Measurements from ENCODE around the gene MLLT10. TPM values are rescaled to one million over a fixed set of nuclear protein-coding genes. Genes with fewer than 3 reads are reported as not detected.

The MLLT10 gene
- total RNA-seq, result 35.4 to 39.0 TPM (median 37.5 TPM) in 3 replicates
- long read RNA-seq, full-length matches to known transcripts, result 1 of 7 reads
- long read RNA-seq, partial matches to known transcripts, result 2 of 7 reads
- long read RNA-seq, other reads (novel, unspliced or antisense), result 4 of 7 reads

- H3K27me3 Mint-ChIP-seq (ENCODE audit: low read depth), result no peaks in the 10 kb centered on the region
- no peaks in the 10 kb centered on the region for H3K9me3 Mint-ChIP-seq (ENCODE audit: low read depth)
- DNase-seq (ENCODE audit: low spot score), result peak; percentile 99
- H3K36me3 Mint-ChIP-seq (ENCODE audit: low read depth), result peaks cover 2% of the 10 kb centered on the region
- TF ChIP-seq CTCF (IDR thresholded peaks at IDR 0.05), result peak; percentile 69
- peak within 1 kb of the TSS; percentile 98 for H3K27ac Mint-ChIP-seq (ENCODE audit: unreplicated experiment)
- H3K4me1 Mint-ChIP-seq (ENCODE audit: low read depth), result peaks cover 47% of the 10 kb centered on the region
- H3K4me3 Mint-ChIP-seq (ENCODE audit: unreplicated experiment), result peak within 1 kb of the TSS; percentile 82
These were observed at the start of gene MLLT10 for GRCh38 chr10:21533467-21534279. TSS of gene MLLT10 (plus strand) at chr10:21534232. CDS start at chr10:21534645, 413 bp downstream.

- Mint-ChIP-seq H3K4me3 (ENCODE audit: unreplicated experiment) (no peak overlapping the region), H3K9me3 (ENCODE audit: low read depth) (no peaks in the 10 kb centered on the region), H3K36me3 (ENCODE audit: low read depth) (no peaks in the 10 kb centered on the region), H3K27ac (ENCODE audit: unreplicated experiment) (no peak overlapping the region), H3K27me3 (ENCODE audit: low read depth) (no peaks in the 10 kb centered on the region), H3K4me1 (ENCODE audit: low read depth) (peaks cover 13% of the 10 kb centered on the region)
- TF ChIP-seq CTCF (IDR thresholded peaks at IDR 0.05), result no peak
- DNase-seq (ENCODE audit: low spot score), result no peak
These were observed 46.4 kb upstream of the MLLT10 start for GRCh38 chr10:21487416-21488180.

DNA sequence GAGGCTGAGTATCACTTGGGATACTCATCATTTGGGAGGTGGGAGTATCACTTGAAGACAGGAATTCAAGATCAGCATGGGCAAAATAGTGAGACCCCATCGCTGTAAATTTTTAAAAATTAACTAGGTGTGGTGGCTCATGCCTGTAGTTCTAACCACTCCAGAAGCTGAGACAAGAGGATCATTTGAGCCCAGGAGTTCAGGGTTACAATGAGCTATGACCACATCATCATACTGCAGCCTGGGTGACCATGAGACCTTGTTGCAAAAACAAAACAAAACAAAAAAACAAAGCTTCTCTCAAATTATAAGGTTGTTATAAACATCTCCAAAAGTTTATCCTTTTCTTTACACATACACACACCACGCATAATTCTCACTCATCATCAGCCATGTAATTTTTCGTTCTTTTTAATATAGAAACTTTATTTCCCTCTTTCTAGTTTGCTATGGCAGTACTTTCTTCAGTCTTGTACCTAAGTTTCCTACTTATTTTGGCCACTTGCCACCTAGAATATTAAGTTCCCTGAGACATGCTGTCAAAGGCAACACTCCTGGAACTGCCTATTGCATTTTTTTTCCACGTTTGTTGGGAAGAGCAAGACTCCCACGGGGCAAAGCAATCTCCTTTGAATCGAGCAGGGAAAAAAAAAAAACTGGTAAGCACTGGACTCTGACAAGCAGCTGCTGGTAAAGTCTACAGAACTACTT lies 45.6 kb upstream of the MLLT10 start:
- H3K9me3 Mint-ChIP-seq (ENCODE audit: low read depth), result no peaks in the 10 kb centered on the region
- H3K36me3 Mint-ChIP-seq (ENCODE audit: low read depth), result no peaks in the 10 kb centered on the region
- H3K4me3 Mint-ChIP-seq (ENCODE audit: unreplicated experiment), result no peak overlapping the region
- peaks cover 13% of the 10 kb centered on the region for H3K4me1 Mint-ChIP-seq (ENCODE audit: low read depth)
- TF ChIP-seq CTCF (IDR thresholded peaks at IDR 0.05), result no peak
- no peaks in the 10 kb centered on the region for H3K27me3 Mint-ChIP-seq (ENCODE audit: low read depth)
- DNase-seq (ENCODE audit: low spot score), result no peak
- H3K27ac Mint-ChIP-seq (ENCODE audit: unreplicated experiment), result peak overlapping the region; percentile 53

GRCh38 chr10:21488957-21489446 lies 45.0 kb upstream of the MLLT10 start:
- Mint-ChIP-seq H3K9me3 (ENCODE audit: low read depth) (no peaks in the 10 kb centered on the region), H3K27me3 (ENCODE audit: low read depth) (no peaks in the 10 kb centered on the region), H3K4me1 (ENCODE audit: low read depth) (peaks cover 14% of the 10 kb centered on the region), H3K36me3 (ENCODE audit: low read depth) (no peaks in the 10 kb centered on the region), H3K4me3 (ENCODE audit: unreplicated experiment) (no peak overlapping the region), H3K27ac (ENCODE audit: unreplicated experiment) (peak overlapping the region; percentile 53)
- no peak for TF ChIP-seq CTCF (IDR thresholded peaks at IDR 0.05)
- no peak for DNase-seq (ENCODE audit: low spot score)
